Tibial nerve (tissue), 4 donors: ENCODE measurements around the gene GTSE1. TPM values are rescaled to one million over a fixed set of nuclear protein-coding genes. Genes with fewer than 3 reads are reported as not detected.

Experiments used
- DNase-seq, 2 donors: peaks; one replicate each; pipeline ENCODE4 v3.0.0-alpha.2; 2019; ENCODE audit warnings: low spot score in 2 of 2
- H3K27ac ChIP-seq, 4 donors: fragments of 200-600 bp; sonication (generic) in 3 of 4; one replicate each; pipeline ENCODE4 v1.5.1; 2017 to 2019; ENCODE audit warnings: mild to moderate bottlenecking in 1 of 4
- H3K27me3 ChIP-seq, 2 donors: fragments of 200-600 bp; sonication (generic) in 1 of 2; one replicate each; pipeline versions ENCODE4 v1.5.1 to v1.6.0; 2017 to 2019
- H3K36me3 ChIP-seq, 3 donors: fragments of 200-600 bp; sonication (generic); one replicate each; pipeline ENCODE4 v1.5.1; 2018 to 2019
- H3K4me1 ChIP-seq, 4 donors: fragments of 200-600 bp; sonication (generic) in 3 of 4; one replicate each; pipeline ENCODE4 v1.5.1; 2017 to 2019
- H3K4me3 ChIP-seq, 4 donors: fragments of 200-600 bp; sonication (generic) in 3 of 4; one replicate each; pipeline ENCODE4 v1.5.1; 2017 to 2019; ENCODE audit warnings: mild to moderate bottlenecking in 1 of 4, moderate library complexity in 1 of 4
- H3K9me3 ChIP-seq, 4 donors: fragments of 200-600 bp; sonication (generic) in 3 of 4; one replicate each; pipeline ENCODE4 v1.5.1; 2017 to 2019
- EP300 ChIP-seq, 2 donors: sonication (generic); formaldehyde crosslinking; IDR thresholded peaks; one replicate each; pipeline ENCODE4 v1.6.1; 2017; ENCODE audit warnings: antibody characterized with exemption in 2 of 2, mild to moderate bottlenecking in 1 of 2
- POLR2A ChIP-seq, 2 donors: fragments of 450-650 bp; IDR thresholded peaks; one replicate each; pipeline ENCODE4 v1.6.1; 2017; ENCODE audit warnings: antibody characterized with exemption in 2 of 2, mild to moderate bottlenecking in 2 of 2, moderate library complexity in 2 of 2
- WGBS, 2 donors: methylation state at CpG; one replicate each; pipeline ENCODE4 v1.1.5; 2018; 5-methylcytosine and 5-hydroxymethylcytosine counted together
- total RNA-seq, 4 donors: library from RNA; depleted of rRNA; stranded (reverse); fragments of >200 nt; gene quantifications; one replicate each; pipeline ENCODE4 v1.1.0, GENCODE V29; 2016
- TF ChIP-seq, protein P1 (sequence below), 5 experiments: fragments of 200-600 bp in 3 of 5; fragments of 450-650 bp in 2 of 5; sonication (generic) in 3 of 5; IDR thresholded peaks; one replicate each; pipeline ENCODE4 v1.5.1; 2016 to 2019; ENCODE audit warnings: antibody characterized with exemption in 5 of 5, mild to moderate bottlenecking in 3 of 5, moderate library complexity in 2 of 5

GTSE1 gene
- total RNA-seq, 4 donors from 2014 or later, result 0.30 to 3.3 TPM; not detected in 2

DNA sequence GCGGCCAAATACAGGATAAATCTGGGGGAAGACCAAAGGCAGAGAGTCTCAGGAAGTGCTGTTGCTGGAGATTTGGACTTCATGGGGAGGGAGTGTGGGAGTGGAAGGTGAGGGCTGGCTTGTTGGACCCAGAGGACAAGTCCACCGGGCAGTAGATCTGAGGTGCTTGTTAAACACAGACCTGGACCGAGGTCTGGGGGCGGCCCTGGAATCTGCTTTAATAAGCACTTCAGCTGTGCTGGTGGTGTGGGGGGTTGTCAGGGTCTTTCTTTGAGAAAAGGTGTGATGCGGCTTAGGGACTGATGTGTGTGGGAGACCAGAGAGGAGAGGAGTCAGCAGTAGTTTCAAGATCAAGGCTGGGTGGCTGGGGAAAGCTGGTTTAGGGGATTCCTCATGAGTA, 43.3 kb downstream of the GTSE1 start:
- H3K9me3 ChIP-seq, result no peaks in the 10 kb centered on the region
- 93 to 95% methylated on average over 5 of the region's 5 CpGs for WGBS, 2 donors
- no peaks in the 10 kb centered on the region for H3K27me3 ChIP-seq
- TF ChIP-seq, protein P1, sequence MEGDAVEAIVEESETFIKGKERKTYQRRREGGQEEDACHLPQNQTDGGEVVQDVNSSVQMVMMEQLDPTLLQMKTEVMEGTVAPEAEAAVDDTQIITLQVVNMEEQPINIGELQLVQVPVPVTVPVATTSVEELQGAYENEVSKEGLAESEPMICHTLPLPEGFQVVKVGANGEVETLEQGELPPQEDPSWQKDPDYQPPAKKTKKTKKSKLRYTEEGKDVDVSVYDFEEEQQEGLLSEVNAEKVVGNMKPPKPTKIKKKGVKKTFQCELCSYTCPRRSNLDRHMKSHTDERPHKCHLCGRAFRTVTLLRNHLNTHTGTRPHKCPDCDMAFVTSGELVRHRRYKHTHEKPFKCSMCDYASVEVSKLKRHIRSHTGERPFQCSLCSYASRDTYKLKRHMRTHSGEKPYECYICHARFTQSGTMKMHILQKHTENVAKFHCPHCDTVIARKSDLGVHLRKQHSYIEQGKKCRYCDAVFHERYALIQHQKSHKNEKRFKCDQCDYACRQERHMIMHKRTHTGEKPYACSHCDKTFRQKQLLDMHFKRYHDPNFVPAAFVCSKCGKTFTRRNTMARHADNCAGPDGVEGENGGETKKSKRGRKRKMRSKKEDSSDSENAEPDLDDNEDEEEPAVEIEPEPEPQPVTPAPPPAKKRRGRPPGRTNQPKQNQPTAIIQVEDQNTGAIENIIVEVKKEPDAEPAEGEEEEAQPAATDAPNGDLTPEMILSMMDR (IDR thresholded peaks at IDR 0.05), result no peak
- TF ChIP-seq POLR2A (IDR thresholded peaks at IDR 0.05), result no peak
- TF ChIP-seq EP300 (IDR thresholded peaks at IDR 0.05), result no peak
- H3K27ac ChIP-seq, result no peak overlapping the region
- H3K4me1 ChIP-seq, result peaks cover 0 to 28% (median 8%) of the 10 kb centered on the region in 4 donors
- no peak for DNase-seq
- H3K4me3 ChIP-seq, result no peak overlapping the region
- H3K36me3 ChIP-seq, result peaks cover 0 to 73% (median 12%) of the 10 kb centered on the region in 3 donors

DNA sequence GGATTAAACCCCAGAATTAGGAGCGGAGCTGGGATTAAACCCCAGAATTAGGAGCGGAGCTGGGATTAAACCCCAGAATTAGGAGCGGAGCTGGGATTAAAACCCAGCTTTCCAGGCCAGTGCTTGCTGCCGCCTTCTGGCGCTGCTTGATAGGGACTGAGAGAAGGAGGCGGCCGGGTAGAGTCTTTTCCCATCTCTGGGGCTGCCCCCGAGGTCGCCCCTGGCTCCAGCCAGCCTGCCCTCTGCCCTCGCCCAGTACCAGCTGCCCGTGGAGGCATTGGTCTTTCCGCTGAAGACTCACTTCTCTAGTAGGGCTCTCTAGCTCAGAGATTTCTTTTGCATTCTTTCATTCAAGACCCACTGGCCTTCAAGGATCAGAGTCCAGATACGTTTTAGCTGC, 44.0 kb downstream of the GTSE1 start:
- Histone ChIP-seq H3K27ac (no peak overlapping the region), H3K4me1 (peaks cover 0 to 25% (median 8%) of the 10 kb centered on the region in 4 donors), H3K4me3 (no peak overlapping the region), H3K9me3 (no peaks in the 10 kb centered on the region), H3K36me3 (peaks cover 0 to 80% (median 14%) of the 10 kb centered on the region in 3 donors), H3K27me3 (no peaks in the 10 kb centered on the region)
- TF ChIP-seq POLR2A (IDR thresholded peaks at IDR 0.05) (no peak), EP300 (IDR thresholded peaks at IDR 0.05) (no peak)
- DNase-seq, result no peak
- 81 to 82% methylated on average over 13 of the region's 13 CpGs for WGBS, 2 donors

DNA sequence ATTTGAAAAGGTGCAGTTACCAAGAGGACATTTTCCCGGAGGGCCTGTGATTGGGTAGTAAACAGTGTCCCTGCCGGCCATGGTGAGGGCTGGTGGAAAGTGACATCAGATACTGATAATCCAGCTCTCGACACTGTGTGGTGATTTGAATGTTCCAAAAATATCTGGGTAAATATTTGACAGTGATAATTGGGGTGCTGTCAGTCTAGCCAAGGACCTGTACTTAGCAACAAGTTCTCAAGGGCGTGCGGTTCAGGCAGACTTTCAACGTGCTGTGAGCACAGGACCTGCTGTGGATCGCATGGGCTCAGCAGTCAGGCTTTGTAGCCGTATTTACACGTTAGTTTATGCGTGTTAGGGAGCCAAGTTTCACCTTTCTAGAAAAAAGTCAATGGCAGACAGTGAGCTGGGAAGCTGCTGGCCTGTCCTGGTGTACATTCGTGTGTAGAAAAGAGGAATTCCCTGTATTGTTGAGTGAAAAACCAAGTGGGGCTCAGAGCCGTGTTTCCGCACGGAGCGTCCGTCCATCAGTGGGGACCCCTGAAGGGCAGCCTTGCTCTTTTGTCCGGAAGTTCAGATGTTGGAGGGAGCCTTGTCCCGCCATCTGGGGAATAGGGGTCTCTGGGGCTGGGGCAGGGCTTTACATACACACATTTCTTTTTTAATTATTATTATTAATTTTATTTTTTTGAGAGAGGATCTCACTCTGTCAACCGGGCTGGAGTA, 50.2 kb downstream of the GTSE1 start:
- H3K27me3 ChIP-seq, result no peaks in the 10 kb centered on the region
- H3K4me3 ChIP-seq, result no peak overlapping the region
- DNase-seq, result no peak
- TF ChIP-seq EP300 (IDR thresholded peaks at IDR 0.05), result no peak
- TF ChIP-seq, protein P1 (IDR thresholded peaks at IDR 0.05), result no peak
- TF ChIP-seq POLR2A (IDR thresholded peaks at IDR 0.05), result no peak
- no peaks in the 10 kb centered on the region for H3K4me1 ChIP-seq
- WGBS, 2 donors, result 92 to 93% methylated on average over 19 of the region's 19 CpGs
- peaks cover 2 to 100% (median 22%) of the 10 kb centered on the region in 3 donors for H3K36me3 ChIP-seq
- no peaks in the 10 kb centered on the region for H3K9me3 ChIP-seq
- no peak overlapping the region for H3K27ac ChIP-seq

DNA sequence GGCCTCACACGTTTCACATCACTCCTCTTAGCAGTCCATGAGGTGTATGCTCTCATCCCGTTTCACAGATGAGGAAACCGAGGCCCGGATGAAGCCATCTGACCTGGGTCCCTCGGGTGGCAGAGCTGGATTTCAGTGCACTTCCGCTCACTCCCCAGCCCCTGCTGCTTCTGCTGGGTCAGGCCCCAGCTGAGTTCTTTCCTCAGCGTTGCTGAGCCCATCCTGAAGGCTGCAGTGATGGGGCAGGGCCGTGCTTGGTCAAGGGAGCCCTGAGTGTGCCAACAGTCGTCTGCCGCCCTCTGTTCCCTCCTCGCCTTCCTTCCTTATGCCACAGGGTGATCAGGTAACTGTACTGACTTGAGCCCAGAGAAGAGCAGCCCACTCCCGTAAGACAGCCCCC, 51.0 kb downstream of the GTSE1 start:
- TF ChIP-seq, protein P1 (IDR thresholded peaks at IDR 0.05), result no peak
- TF ChIP-seq POLR2A (IDR thresholded peaks at IDR 0.05), result no peak
- no peak for TF ChIP-seq EP300 (IDR thresholded peaks at IDR 0.05)
- no peaks in the 10 kb centered on the region for H3K27me3 ChIP-seq
- no peaks in the 10 kb centered on the region for H3K4me1 ChIP-seq
- H3K4me3 ChIP-seq, result no peak overlapping the region
- H3K9me3 ChIP-seq, result no peaks in the 10 kb centered on the region
- H3K27ac ChIP-seq, result no peak overlapping the region
- no peak for DNase-seq
- H3K36me3 ChIP-seq, result peaks cover 2 to 100% (median 28%) of the 10 kb centered on the region in 3 donors
- 89 to 96% methylated on average over 9 to 12 of the region's 12 CpGs for WGBS, 2 donors

DNA sequence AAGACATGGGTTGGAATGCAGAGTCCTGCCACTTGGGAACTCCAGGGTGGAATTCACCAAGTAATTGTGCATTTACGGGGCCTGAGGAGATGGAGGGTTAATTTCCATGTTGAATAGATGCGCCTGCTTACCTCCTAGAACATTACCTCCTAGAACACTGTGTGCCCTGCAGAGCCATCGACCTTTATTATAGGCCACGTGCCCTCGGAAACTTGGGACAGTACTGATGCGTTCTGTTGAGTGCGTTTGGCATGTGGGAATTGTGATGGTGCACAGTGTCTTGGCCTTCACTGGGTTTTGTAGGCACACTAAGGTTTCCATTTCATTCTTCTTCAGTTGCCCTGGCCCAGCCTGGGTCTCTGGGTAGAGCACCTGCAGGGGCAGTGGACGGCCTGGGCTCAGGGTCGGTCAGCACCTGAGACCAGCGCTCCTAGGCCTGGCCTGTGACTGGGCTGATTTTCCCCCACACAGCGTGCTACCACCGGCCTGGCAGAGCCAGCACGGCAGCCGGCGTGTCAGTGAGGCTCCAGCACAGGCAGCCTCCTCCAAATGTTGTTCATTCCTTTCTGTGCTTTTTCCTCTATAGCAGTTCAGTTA, 51.5 kb downstream of the GTSE1 start:
- Histone ChIP-seq H3K27me3 (no peaks in the 10 kb centered on the region), H3K9me3 (no peaks in the 10 kb centered on the region), H3K4me1 (no peaks in the 10 kb centered on the region), H3K36me3 (peaks cover 2 to 100% (median 33%) of the 10 kb centered on the region in 3 donors), H3K27ac (no peak overlapping the region), H3K4me3 (no peak overlapping the region)
- TF ChIP-seq EP300 (IDR thresholded peaks at IDR 0.05), result no peak
- no peak for TF ChIP-seq POLR2A (IDR thresholded peaks at IDR 0.05)
- TF ChIP-seq, protein P1 (IDR thresholded peaks at IDR 0.05), result no peak
- DNase-seq, result no peak
- WGBS, 2 donors, result 87 to 92% methylated on average over 15 of the region's 15 CpGs
